HL-60 (cell line): ENCODE results near the gene AGER.
"Not testable (repeated sequence)": the region's sequence is repeated elsewhere in the genome, so short reads cannot be mapped to it uniquely, and the experiment has no call there.

Experiments used
- GABPA ChIP-seq: IDR thresholded peaks from 2 replicates; pipeline ENCODE4 v1.6.1; 2012; ENCODE audit warnings: low read depth
- POLR2AphosphoS5 ChIP-seq: IDR thresholded peaks from 2 replicates; pipeline ENCODE4 v1.6.1; 2012; ENCODE audit warnings: low read depth
- TF ChIP-seq, protein P1 (sequence below): IDR thresholded peaks from one replicate; pipeline ENCODE4 v1.5.1; 2011; ENCODE audit warnings: low read length, control low read depth, inconsistent platforms; ENCODE audit not compliant: insufficient read depth

DNA sequence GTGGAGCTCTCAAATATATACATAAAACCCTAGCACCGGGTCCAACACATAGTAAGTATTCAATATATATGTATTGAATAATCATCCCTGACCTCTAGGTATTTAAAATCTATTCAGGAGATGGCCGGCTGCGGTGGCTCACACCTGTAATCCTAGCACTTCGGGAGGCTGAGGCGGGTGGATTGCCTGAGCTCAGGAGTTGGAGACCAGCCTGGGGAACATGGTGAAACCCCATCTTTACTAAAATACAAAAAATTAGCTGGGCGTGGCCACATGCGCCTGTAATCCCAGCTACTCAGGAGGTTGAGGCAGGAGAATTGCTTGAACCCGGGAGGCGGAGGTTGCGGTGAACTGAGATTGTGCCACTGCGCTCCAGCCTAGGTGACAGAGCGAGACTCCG lies 9.0 kb upstream of the AGER start:
- TF ChIP-seq, protein P1, sequence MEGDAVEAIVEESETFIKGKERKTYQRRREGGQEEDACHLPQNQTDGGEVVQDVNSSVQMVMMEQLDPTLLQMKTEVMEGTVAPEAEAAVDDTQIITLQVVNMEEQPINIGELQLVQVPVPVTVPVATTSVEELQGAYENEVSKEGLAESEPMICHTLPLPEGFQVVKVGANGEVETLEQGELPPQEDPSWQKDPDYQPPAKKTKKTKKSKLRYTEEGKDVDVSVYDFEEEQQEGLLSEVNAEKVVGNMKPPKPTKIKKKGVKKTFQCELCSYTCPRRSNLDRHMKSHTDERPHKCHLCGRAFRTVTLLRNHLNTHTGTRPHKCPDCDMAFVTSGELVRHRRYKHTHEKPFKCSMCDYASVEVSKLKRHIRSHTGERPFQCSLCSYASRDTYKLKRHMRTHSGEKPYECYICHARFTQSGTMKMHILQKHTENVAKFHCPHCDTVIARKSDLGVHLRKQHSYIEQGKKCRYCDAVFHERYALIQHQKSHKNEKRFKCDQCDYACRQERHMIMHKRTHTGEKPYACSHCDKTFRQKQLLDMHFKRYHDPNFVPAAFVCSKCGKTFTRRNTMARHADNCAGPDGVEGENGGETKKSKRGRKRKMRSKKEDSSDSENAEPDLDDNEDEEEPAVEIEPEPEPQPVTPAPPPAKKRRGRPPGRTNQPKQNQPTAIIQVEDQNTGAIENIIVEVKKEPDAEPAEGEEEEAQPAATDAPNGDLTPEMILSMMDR = not testable (repeated sequence)
- not testable (repeated sequence) for TF ChIP-seq GABPA, POLR2AphosphoS5
